ENCODE results near the gene HSD11B2.

- TF ChIP-seq CTCF (IDR thresholded peaks at IDR 0.05; ENCODE audit: borderline replicate concordance, extremely low read depth, low read length, poor library complexity, severe bottlenecking) = no peak
- no peak for TF ChIP-seq EZH2 (IDR thresholded peaks at IDR 0.05; ENCODE audit: borderline replicate concordance, low read depth, low read length, severe bottlenecking)
Observed at GRCh38 chr16:67406111-67406971, 24.6 kb upstream of the HSD11B2 start.

Data from DND-41 (cell line).